Neural cell (in vitro differentiated cells): ENCODE measurements around the gene TSPAN16. TPM values are rescaled to one million over a fixed set of nuclear protein-coding genes. Genes with fewer than 3 reads are reported as not detected.

Experiments
- H2AFZ ChIP-seq: fragments of 200-600, 300-800 bp; sonication (generic), shearing (Covaris generic); 2 replicates; pipeline ENCODE4 v1.6.0; 2014; ENCODE audit warnings: low read depth, mild to moderate bottlenecking, antibody characterized with exemption, low read length, moderate library complexity
- H3F3A ChIP-seq: fragments of 200-600 bp; shearing (Covaris generic); 2 replicates; pipeline ENCODE4 v1.6.1; 2016; ENCODE audit warnings: mild to moderate bottlenecking, moderate library complexity, mixed read lengths, antibody characterized with exemption, low read length; ENCODE audit not compliant: insufficient read depth, poor library complexity, severe bottlenecking
- H3K27ac ChIP-seq: fragments of 200-600, 300-800 bp; sonication (generic), shearing (Covaris generic); 2 replicates; pipeline ENCODE4 v1.5.1; 2014; ENCODE audit warnings: mild to moderate bottlenecking, low read length, moderate library complexity
- H3K27me3 ChIP-seq: fragments of 300-800, 200-600 bp; sonication (generic), shearing (Covaris generic); 2 replicates; pipeline ENCODE4 v1.6.0; 2014; ENCODE audit warnings: mild to moderate bottlenecking, low read depth, low read length, moderate library complexity; ENCODE audit not compliant: insufficient read depth
- H3K36me3 ChIP-seq: fragments of 300-800, 200-600 bp; sonication (generic), shearing (Covaris generic); 2 replicates; pipeline ENCODE4 v1.5.1; 2014; ENCODE audit warnings: mild to moderate bottlenecking, antibody characterized with exemption, low read length, moderate library complexity; ENCODE audit not compliant: insufficient read depth
- H3K4me2 ChIP-seq: fragments of 300-800, 200-600 bp; sonication (generic), shearing (Covaris generic); 2 replicates; pipeline ENCODE4 v1.6.0; 2014; ENCODE audit warnings: mild to moderate bottlenecking, low read length
- H3K4me3 ChIP-seq: fragments of 300-800, 200-600 bp; sonication (generic), shearing (Covaris generic); 2 replicates; pipeline ENCODE4 v1.5.1; 2014; ENCODE audit warnings: mild to moderate bottlenecking, low read length, moderate library complexity
- H3K79me2 ChIP-seq: fragments of 200-600 bp; shearing (Covaris generic); replicated peaks from 2 replicates; pipeline ENCODE4 v1.6.0; 2014; ENCODE audit warnings: mild to moderate bottlenecking, low read length, moderate library complexity; ENCODE audit not compliant: insufficient read depth
- H3K9ac ChIP-seq: fragments of 300-800, 200-600 bp; sonication (generic), shearing (Covaris generic); 2 replicates; pipeline ENCODE4 v1.6.1; 2016; ENCODE audit warnings: mild to moderate bottlenecking, low read length, mixed read lengths
- H3K9me2 ChIP-seq: fragments of 200-600 bp; shearing (Covaris generic); 2 replicates; pipeline ENCODE4 v1.6.1; 2016; ENCODE audit warnings: mild to moderate bottlenecking, low read length, mixed read lengths; ENCODE audit not compliant: insufficient read depth
- H3K9me3 ChIP-seq: fragments of 200-600, 300-800 bp; sonication (generic), shearing (Covaris generic); 2 replicates; pipeline ENCODE4 v1.6.1; 2016; ENCODE audit warnings: mild to moderate bottlenecking, mixed run types, low read length, moderate library complexity, mixed read lengths
- H4K20me1 ChIP-seq: fragments of 200-600 bp; shearing (Covaris generic); 2 replicates; pipeline ENCODE4 v1.6.1; 2016; ENCODE audit warnings: mild to moderate bottlenecking, mixed run types; ENCODE audit not compliant: insufficient read depth
- CTCF ChIP-seq: fragments of 450-650 bp; IDR thresholded peaks from 2 replicates; pipeline ENCODE4 v1.5.1; 2014; ENCODE audit warnings: antibody characterized with exemption, mild to moderate bottlenecking, moderate library complexity; ENCODE audit not compliant: poor library complexity, severe bottlenecking
- EP300 ChIP-seq: fragments of 450-650 bp; conservative IDR thresholded peaks from 2 replicates; pipeline ENCODE4 v1.6.1; 2014; ENCODE audit warnings: antibody characterized with exemption, mild to moderate bottlenecking, moderate library complexity; ENCODE audit not compliant: poor library complexity, severe bottlenecking
- EZH2 ChIP-seq: fragments of 200-600, 300-800 bp; shearing (Covaris generic), sonication (generic); IDR thresholded peaks from 2 replicates; pipeline ENCODE4 v1.6.1; 2014; ENCODE audit warnings: antibody characterized with exemption, low read length, borderline replicate concordance, mild to moderate bottlenecking; ENCODE audit not compliant: insufficient read depth, poor library complexity, severe bottlenecking
- MXI1 ChIP-seq: fragments of 450-650 bp; conservative IDR thresholded peaks from 2 replicates; pipeline ENCODE4 v1.6.1; 2014; ENCODE audit warnings: antibody characterized with exemption, mild to moderate bottlenecking; ENCODE audit not compliant: poor library complexity, severe bottlenecking
- POLR2AphosphoS5 ChIP-seq: IDR thresholded peaks from 2 replicates; pipeline ENCODE4 v1.6.1; 2012
- RAD21 ChIP-seq: fragments of 450-650 bp; conservative IDR thresholded peaks from 2 replicates; pipeline ENCODE4 v1.6.1; 2014; ENCODE audit warnings: antibody characterized with exemption, mild to moderate bottlenecking, moderate library complexity
- REST ChIP-seq: IDR thresholded peaks from 2 replicates; pipeline ENCODE4 v1.6.1; 2012; ENCODE audit warnings: borderline replicate concordance
- SMC3 ChIP-seq: fragments of 450-650 bp; conservative IDR thresholded peaks from 2 replicates; pipeline ENCODE4 v1.6.1; 2014; ENCODE audit warnings: antibody characterized with exemption, mild to moderate bottlenecking, moderate library complexity; ENCODE audit not compliant: poor library complexity
- TAF1 ChIP-seq: IDR thresholded peaks from 2 replicates; pipeline ENCODE4 v1.6.1; 2012; ENCODE audit warnings: low read depth
- polyA plus RNA-seq: library from polyadenylated mRNA; depleted of rRNA; stranded (reverse); fragments of >200 nt; gene quantifications from 2 replicates; pipeline ENCODE4 v1.2.3, GENCODE V29; 2014

TSPAN16 gene
- polyA plus RNA-seq, 1 donor from 2014 or later, result not detected

GRCh38 chr19:11252665-11253355, 43.1 kb upstream of the TSPAN16 start:
- H3K9me3 ChIP-seq, result no peaks in the 10 kb centered on the region
- no peaks in the 10 kb centered on the region for H3K79me2 ChIP-seq
- H3K27ac ChIP-seq, result no peak overlapping the region
- H3K27me3 ChIP-seq, result no peaks in the 10 kb centered on the region
- no peaks in the 10 kb centered on the region for H3F3A ChIP-seq
- H3K4me3 ChIP-seq, result no peak overlapping the region
- no peaks in the 10 kb centered on the region for H3K36me3 ChIP-seq
- H3K4me2 ChIP-seq, result no peak overlapping the region
- H3K9me2 ChIP-seq, result no peaks in the 10 kb centered on the region
- no peak overlapping the region for H2AFZ ChIP-seq
- no peak for TF ChIP-seq REST
- no peak for TF ChIP-seq MXI1
- no peak for TF ChIP-seq SMC3
- TF ChIP-seq POLR2AphosphoS5, result no peak
- TF ChIP-seq RAD21, result no peak
- TF ChIP-seq TAF1, result no peak
- no peak for TF ChIP-seq CTCF
- TF ChIP-seq EZH2, result no peak
- no peak for TF ChIP-seq EP300
- H3K9ac ChIP-seq, result no peak overlapping the region
- no peaks in the 10 kb centered on the region for H4K20me1 ChIP-seq

- no peak for TF ChIP-seq SMC3
- no peak for TF ChIP-seq MXI1
- no peak for TF ChIP-seq CTCF
- no peak for TF ChIP-seq REST
- TF ChIP-seq RAD21, result no peak
- no peak for TF ChIP-seq EP300
- no peak for TF ChIP-seq EZH2
- TF ChIP-seq TAF1, result no peak
- TF ChIP-seq POLR2AphosphoS5, result no peak
- Histone ChIP-seq H3K9me3 (no peaks in the 10 kb centered on the region), H3K79me2 (no peaks in the 10 kb centered on the region), H3K9ac (no peak overlapping the region), H3K4me3 (no peak overlapping the region), H3F3A (no peaks in the 10 kb centered on the region), H4K20me1 (no peaks in the 10 kb centered on the region), H3K9me2 (no peaks in the 10 kb centered on the region), H2AFZ (no peak overlapping the region), H3K36me3 (no peaks in the 10 kb centered on the region), H3K27ac (no peak overlapping the region), H3K27me3 (no peaks in the 10 kb centered on the region), H3K4me2 (no peak overlapping the region)
Observed at GRCh38 chr19:11254666-11255065, 41.3 kb upstream of the TSPAN16 start.
